ENCODE measurements around the gene SPTBN4.
A peak's percentile ranks its signal among the peaks of the same experiment; 100 is the strongest.

SPTBN4 gene

GRCh38 chr19:40523322-40524047 lies 56.7 kb downstream of the SPTBN4 start:
- no peak for TF ChIP-seq CREB1 (IDR thresholded peaks at IDR 0.05; ENCODE audit: low read depth)
- TF ChIP-seq RAD21 (IDR thresholded peaks at IDR 0.05; ENCODE audit: low read depth), result peak; percentile 72
- TF ChIP-seq YY1 (IDR thresholded peaks at IDR 0.05; ENCODE audit: low read depth), result 0 out of 2 replicates have a peak, but pooled peaks have one; percentile 47
- TF ChIP-seq, protein P1, sequence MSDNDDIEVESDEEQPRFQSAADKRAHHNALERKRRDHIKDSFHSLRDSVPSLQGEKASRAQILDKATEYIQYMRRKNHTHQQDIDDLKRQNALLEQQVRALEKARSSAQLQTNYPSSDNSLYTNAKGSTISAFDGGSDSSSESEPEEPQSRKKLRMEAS (IDR thresholded peaks at IDR 0.05), result peak; percentile 56; the same call in 1 of the 2 replicates
- TF ChIP-seq, protein P2, sequence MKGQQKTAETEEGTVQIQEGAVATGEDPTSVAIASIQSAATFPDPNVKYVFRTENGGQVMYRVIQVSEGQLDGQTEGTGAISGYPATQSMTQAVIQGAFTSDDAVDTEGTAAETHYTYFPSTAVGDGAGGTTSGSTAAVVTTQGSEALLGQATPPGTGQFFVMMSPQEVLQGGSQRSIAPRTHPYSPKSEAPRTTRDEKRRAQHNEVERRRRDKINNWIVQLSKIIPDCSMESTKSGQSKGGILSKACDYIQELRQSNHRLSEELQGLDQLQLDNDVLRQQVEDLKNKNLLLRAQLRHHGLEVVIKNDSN (IDR thresholded peaks at IDR 0.05), result no peak
- TF ChIP-seq NFIC (IDR thresholded peaks at IDR 0.05), result peak; percentile 67
- no peak for TF ChIP-seq EGR1 (IDR thresholded peaks at IDR 0.05)
- no peak for TF ChIP-seq EP300 (IDR thresholded peaks at IDR 0.05; ENCODE audit: borderline replicate concordance)
- no peak for TF ChIP-seq ZBTB7A (IDR thresholded peaks at IDR 0.05; ENCODE audit: low read depth)

GRCh38 chr19:40524133-40524549 lies 57.3 kb downstream of the SPTBN4 start:
- TF ChIP-seq TCF12 (IDR thresholded peaks at IDR 0.05; ENCODE audit: low read depth) (no peak), YY1 (IDR thresholded peaks at IDR 0.05; ENCODE audit: low read depth) (no peak), ZBTB7A (IDR thresholded peaks at IDR 0.05; ENCODE audit: low read depth) (no peak), FOXM1 (IDR thresholded peaks at IDR 0.05; ENCODE audit: borderline replicate concordance, low read depth) (no peak), EGR1 (IDR thresholded peaks at IDR 0.05) (no peak), RAD21 (IDR thresholded peaks at IDR 0.05; ENCODE audit: low read depth) (no peak), TEAD4 (IDR thresholded peaks at IDR 0.05) (no peak), EP300 (IDR thresholded peaks at IDR 0.05; ENCODE audit: borderline replicate concordance) (no peak), REST (IDR thresholded peaks at IDR 0.05; ENCODE audit: low read depth) (no peak), TAF1 (IDR thresholded peaks at IDR 0.05; ENCODE audit: low read depth) (no peak), CREB1 (IDR thresholded peaks at IDR 0.05; ENCODE audit: low read depth) (no peak), CEBPB (IDR thresholded peaks at IDR 0.05) (no peak), NFIC (IDR thresholded peaks at IDR 0.05) (no peak)
- TF ChIP-seq, protein P2 (IDR thresholded peaks at IDR 0.05), result no peak
- TF ChIP-seq, protein P1 (IDR thresholded peaks at IDR 0.05), result no peak

DNA sequence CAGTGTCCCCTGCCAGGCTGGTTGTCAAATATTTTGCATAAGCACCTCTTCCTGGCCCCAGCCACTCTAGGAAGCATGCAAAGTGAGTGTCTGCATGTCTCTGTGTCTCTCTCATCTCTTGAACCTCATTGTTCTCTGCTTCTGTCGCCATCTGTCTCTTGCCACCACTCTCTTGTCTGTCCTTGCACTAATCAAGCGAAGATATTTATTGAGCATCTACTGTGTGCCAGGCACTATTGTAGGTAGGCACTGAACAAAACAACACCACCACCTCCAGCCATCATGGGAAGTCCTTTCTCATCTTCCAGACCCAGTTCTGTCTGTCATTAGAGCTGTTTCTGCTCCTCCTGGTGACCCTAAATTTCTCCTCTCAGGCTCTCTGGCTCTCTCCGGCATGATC lies 57.9 kb downstream of the SPTBN4 start:
- TF ChIP-seq REST (IDR thresholded peaks at IDR 0.05; ENCODE audit: low read depth) (no peak), FOXM1 (IDR thresholded peaks at IDR 0.05; ENCODE audit: borderline replicate concordance, low read depth) (no peak), EGR1 (IDR thresholded peaks at IDR 0.05) (no peak), CEBPB (IDR thresholded peaks at IDR 0.05) (no peak), ZBTB7A (IDR thresholded peaks at IDR 0.05; ENCODE audit: low read depth) (no peak)

- no peak for TF ChIP-seq NFIC (IDR thresholded peaks at IDR 0.05)
- TF ChIP-seq EP300 (IDR thresholded peaks at IDR 0.05; ENCODE audit: borderline replicate concordance), result no peak
- TF ChIP-seq REST (IDR thresholded peaks at IDR 0.05; ENCODE audit: low read depth), result no peak
- TF ChIP-seq CEBPB (IDR thresholded peaks at IDR 0.05), result no peak
- no peak for TF ChIP-seq TAF1 (IDR thresholded peaks at IDR 0.05; ENCODE audit: low read depth)
- TF ChIP-seq CREB1 (IDR thresholded peaks at IDR 0.05; ENCODE audit: low read depth), result no peak
- no peak for TF ChIP-seq ZBTB7A (IDR thresholded peaks at IDR 0.05; ENCODE audit: low read depth)
- TF ChIP-seq EGR1 (IDR thresholded peaks at IDR 0.05), result no peak
- TF ChIP-seq TCF12 (IDR thresholded peaks at IDR 0.05; ENCODE audit: low read depth), result no peak
- TF ChIP-seq FOXM1 (IDR thresholded peaks at IDR 0.05; ENCODE audit: borderline replicate concordance, low read depth), result no peak
- no peak for TF ChIP-seq TEAD4 (IDR thresholded peaks at IDR 0.05)
- no peak for TF ChIP-seq RAD21 (IDR thresholded peaks at IDR 0.05; ENCODE audit: low read depth)
- TF ChIP-seq, protein P2 (IDR thresholded peaks at IDR 0.05), result no peak
Measured at GRCh38 chr19:40525234-40526051, 58.6 kb downstream of the SPTBN4 start.

Measured in Ishikawa (cell line).